SK-N-MC (cell line): ENCODE data around the gene NIPAL1.

ENCODE experiments used
- DNase-seq: peaks from one replicate; pipeline ENCODE4 v3.0.0-alpha.2; 2011; ENCODE audit warnings: low read depth, low spot score
- H3K27ac ChIP-seq: fragments of 200-600 bp; sonication (generic); 2 replicates; pipeline ENCODE4 v1.5.1; 2016; ENCODE audit warnings: mixed run types
- H3K36me3 ChIP-seq: fragments of 200-600 bp; sonication (generic); 2 replicates; pipeline ENCODE4 v1.6.1; 2017; ENCODE audit warnings: antibody characterized with exemption, low read length, mixed read lengths; ENCODE audit not compliant: insufficient read depth
- H3K4me3 ChIP-seq: fragments of 200-600 bp; sonication (generic); 2 replicates; pipeline ENCODE4 v1.5.1; 2016
- H3K9ac ChIP-seq: fragments of 200-600 bp; sonication (generic); 2 replicates; pipeline ENCODE4 v1.8.0; 2017; ENCODE audit warnings: mixed run types, mixed read lengths; ENCODE audit not compliant: insufficient read length
- H3K9me3 ChIP-seq: fragments of 200-600 bp; sonication (generic); 2 replicates; pipeline ENCODE4 v1.6.1; 2017; ENCODE audit warnings: low read depth, mild to moderate bottlenecking, antibody characterized with exemption, low read length, moderate library complexity, mixed read lengths
- EZH2 ChIP-seq: fragments of 200-600 bp; sonication (generic); IDR thresholded peaks from one replicate; pipeline ENCODE4 v1.6.1; 2017; ENCODE audit warnings: antibody characterized with exemption
- FOXP2 ChIP-seq: optimal IDR thresholded peaks from 2 replicates; pipeline ENCODE3; 2011; ENCODE audit warnings: mild to moderate bottlenecking, moderate library complexity; ENCODE audit not compliant: insufficient read depth; ENCODE audit errors: extremely low read length, control extremely low read depth
- POLR2AphosphoS5 ChIP-seq: IDR thresholded peaks from 2 replicates; pipeline ENCODE4 v1.6.1; 2012; ENCODE audit warnings: mild to moderate bottlenecking, low read depth, low read length, borderline replicate concordance

Gene NIPAL1

DNA sequence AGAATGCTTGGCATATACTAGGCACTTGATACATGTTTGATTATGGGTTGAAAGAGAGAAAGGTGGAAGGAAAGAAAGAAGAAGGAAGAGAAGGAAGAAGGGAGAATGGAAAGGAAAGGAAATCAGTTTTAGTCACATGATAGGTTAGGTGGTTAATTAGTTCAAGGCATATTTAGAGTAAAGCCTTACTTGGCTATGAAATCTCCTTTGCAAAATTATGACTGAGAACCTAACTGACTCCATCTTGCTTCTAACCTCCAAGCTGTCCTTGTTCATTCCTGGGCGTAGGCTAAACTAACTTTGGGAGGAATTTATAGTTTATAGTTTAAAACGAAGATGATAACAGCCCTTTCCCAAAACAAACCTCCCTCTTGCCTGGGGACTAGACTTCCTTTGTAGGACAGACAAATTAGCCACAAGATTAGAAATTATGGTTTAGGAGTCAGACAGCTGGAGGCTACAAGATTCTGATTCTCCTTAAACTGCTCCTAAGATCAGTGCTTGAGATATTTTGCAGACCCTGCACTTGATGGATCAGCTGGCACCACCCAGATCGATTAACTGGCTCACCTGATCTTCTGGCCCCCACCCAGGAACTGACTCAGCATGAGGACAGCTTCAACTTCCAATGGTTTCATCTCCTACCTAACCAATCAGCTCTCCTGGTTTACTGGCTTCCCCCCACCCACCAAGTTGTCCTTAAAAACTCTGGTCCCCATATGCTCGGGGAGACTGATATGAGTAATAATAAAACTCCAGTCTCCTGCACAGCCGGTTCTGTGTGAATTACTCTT is 62.5 kb downstream of the NIPAL1 start:
- no peak overlapping the region for H3K4me3 ChIP-seq
- no peak overlapping the region for H3K9ac ChIP-seq
- H3K27ac ChIP-seq, result no peak overlapping the region
- H3K36me3 ChIP-seq, result no peaks in the 10 kb centered on the region
- DNase-seq, result no peak
- H3K9me3 ChIP-seq, result no peaks in the 10 kb centered on the region
- no peak for TF ChIP-seq POLR2AphosphoS5
- TF ChIP-seq FOXP2, result no peak

DNA sequence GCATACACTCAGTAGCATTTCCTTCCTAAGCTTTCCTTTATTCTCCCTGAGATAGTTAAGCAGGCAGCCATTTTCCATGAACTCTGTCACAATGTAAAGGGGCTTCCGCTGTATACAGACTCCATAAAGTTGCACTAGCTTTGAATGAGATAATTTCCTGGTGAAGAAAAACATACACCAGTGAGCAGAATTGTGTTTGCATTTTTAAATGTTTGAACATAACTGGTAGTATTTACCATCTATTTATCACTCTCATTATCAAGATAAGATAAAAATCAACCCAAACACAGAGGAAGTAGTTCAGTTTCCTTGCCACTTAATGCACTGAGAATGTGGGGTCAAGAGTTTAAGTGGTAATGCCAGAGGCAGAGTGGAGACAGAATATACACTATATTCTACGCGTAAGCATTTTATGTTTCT is 63.4 kb downstream of the NIPAL1 start:
- Histone ChIP-seq H3K36me3 (no peaks in the 10 kb centered on the region), H3K9ac (no peak overlapping the region), H3K9me3 (no peaks in the 10 kb centered on the region), H3K4me3 (peak overlapping the region; percentile 32; the same call in 1 of the 2 replicates), H3K27ac (peak overlapping the region; percentile 23; the same call in 1 of the 2 replicates)
- DNase-seq, result peak; percentile 47
- no peak for TF ChIP-seq FOXP2
- TF ChIP-seq POLR2AphosphoS5, result peak; percentile 31; the same call in 1 of the 2 replicates

DNA sequence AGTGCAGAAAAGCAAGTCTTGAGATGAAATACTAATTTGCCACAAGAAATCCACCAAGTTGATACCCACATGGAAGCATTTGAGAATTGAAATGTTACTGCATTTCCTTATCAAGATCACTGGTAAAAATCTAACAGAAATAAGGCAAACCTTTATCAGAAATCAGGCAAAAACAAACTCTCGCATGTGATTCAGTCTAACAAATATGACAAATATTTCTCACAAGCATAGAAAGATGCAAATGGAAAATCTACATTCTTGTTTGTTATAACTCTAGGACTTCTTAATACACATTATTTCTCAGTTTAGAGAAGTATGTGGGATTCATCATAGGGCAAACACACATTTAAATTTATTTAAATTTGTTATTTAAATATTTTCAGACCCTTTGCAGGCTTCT is 64.6 kb downstream of the NIPAL1 start:
- Histone ChIP-seq H3K4me3 (no peak overlapping the region), H3K9me3 (no peaks in the 10 kb centered on the region), H3K27ac (no peak overlapping the region), H3K36me3 (no peaks in the 10 kb centered on the region), H3K9ac (no peak overlapping the region)
- no peak for DNase-seq
- TF ChIP-seq EZH2, result no peak
- TF ChIP-seq POLR2AphosphoS5, result no peak
- no peak for TF ChIP-seq FOXP2

DNA sequence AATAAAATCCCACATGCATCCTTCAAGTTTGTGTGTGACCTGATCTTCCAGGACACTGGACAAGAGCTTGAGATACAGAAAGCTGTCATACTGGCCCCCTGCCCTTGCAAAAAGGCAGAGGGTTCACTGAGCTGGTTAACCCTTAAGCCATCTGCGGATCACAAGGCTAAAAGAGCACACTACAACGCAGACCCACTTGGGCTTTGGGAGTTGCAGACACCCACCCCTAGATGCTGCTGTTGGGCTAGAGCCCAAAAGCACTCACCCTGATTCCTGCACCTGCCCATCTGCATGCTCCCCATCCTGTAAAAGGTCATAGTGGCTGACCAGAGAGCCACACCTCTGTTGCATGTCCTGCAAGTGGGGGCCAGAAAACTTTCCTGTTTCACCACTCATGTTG is 66.4 kb downstream of the NIPAL1 start:
- Histone ChIP-seq H3K9ac (no peak overlapping the region), H3K9me3 (no peaks in the 10 kb centered on the region), H3K36me3 (no peaks in the 10 kb centered on the region), H3K27ac (no peak overlapping the region), H3K4me3 (no peak overlapping the region)
- no peak for DNase-seq
- TF ChIP-seq EZH2, result no peak
- TF ChIP-seq FOXP2, result no peak
- no peak for TF ChIP-seq POLR2AphosphoS5

DNA sequence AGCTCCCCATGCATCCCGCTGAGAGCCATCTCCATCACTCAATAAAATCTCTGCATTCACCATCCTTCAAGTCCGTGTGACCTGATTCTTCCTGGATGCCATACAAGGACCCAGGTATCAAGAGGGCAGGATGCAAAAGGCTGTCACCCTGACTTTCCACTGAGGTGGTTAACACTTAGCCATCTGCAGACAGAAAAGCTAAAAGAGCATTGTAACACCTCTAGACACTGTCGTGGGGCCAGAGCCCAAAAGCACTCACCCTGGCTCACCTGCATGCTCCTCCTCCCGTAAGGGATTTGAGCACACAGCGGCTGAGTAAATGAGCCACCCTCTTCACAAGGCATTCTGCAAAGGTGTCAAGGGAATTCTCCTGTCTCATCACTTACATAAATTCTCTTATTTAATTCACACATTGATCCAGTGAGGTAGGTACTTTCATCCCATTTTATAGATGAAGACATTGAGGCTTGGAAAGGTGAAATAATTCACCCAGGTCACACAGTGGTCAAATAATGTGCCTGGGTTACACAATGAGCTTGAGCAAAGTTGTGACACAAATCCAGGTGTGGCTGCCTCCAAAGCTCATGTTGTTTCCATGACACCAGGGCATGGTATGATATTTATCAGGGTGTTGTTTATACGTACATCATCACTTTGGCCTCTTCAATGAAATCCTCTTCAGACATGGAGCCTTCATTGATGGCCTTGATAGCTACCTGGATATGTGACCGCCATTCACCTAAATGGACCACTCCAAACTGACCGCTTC is 69.4 kb downstream of the NIPAL1 start:
- Histone ChIP-seq H3K36me3 (no peaks in the 10 kb centered on the region), H3K27ac (no peak overlapping the region), H3K9ac (no peak overlapping the region), H3K9me3 (no peaks in the 10 kb centered on the region), H3K4me3 (no peak overlapping the region)
- no peak for DNase-seq
- TF ChIP-seq POLR2AphosphoS5 (no peak), FOXP2 (no peak), EZH2 (no peak)
